K562 (cell line): ENCODE measurements around the gene FHIT. TPM values are rescaled to one million over a fixed set of nuclear protein-coding genes. Genes with fewer than 3 reads are reported as not detected.

ENCODE experiments used
- CCAR2 ChIP-seq: fragments of 200-400 bp; formaldehyde crosslinking; IDR thresholded peaks from 2 replicates; pipeline ENCODE4 v1.6.1; 2017; ENCODE audit warnings: mild to moderate bottlenecking, low read depth, low read length
- JUN ChIP-seq, 2 experiments: sonication (generic) in 1 of 2; formaldehyde crosslinking in 1 of 2; IDR thresholded peaks; 2 replicates each; pipeline versions ENCODE4 v1.6.1 to v1.8.0; 2012 to 2022; ENCODE audit warnings: borderline replicate concordance in 2 of 2, mild to moderate bottlenecking in 2 of 2, improper control_type of control experiment in 1 of 2, low read depth in 1 of 2, low read length in 1 of 2, missing genetic modification reagents in 1 of 2
- NR4A1 ChIP-seq, 2 experiments: fragments of 250-450 bp in 1 of 2; fragments of 450-650 bp in 1 of 2; sonication (Bioruptor Pico) in 1 of 2; IDR thresholded peaks; 2 replicates each; pipeline versions ENCODE4 v1.4.0 to v1.6.1; 2016 to 2020; ENCODE audit warnings: mild to moderate bottlenecking in 2 of 2, missing compliant biosample characterization in 1 of 2, missing genetic modification characterization in 1 of 2, moderate library complexity in 1 of 2
- polyA plus RNA-seq, 8 experiments: library from polyadenylated mRNA; depleted of rRNA in 4 of 8; stranded (reverse) in 5 of 8; unstranded in 3 of 8; fragments of >200 nt; fragmentation: Nextera tagmentation in 2 of 8; fragmentation: Illumina TruSeq in 1 of 8; extraction: Ambion mirVana in 2 of 8; extraction: Trizol in 1 of 8; gene quantifications; 2 replicates each; pipeline versions ENCODE4 v1.2.1 to v1.2.3, GENCODE V29; 2011 to 2014; ENCODE audit warnings: inconsistent platforms in 1 of 8, missing spikeins in 1 of 8
- total RNA-seq, 7 experiments: library from RNA; depleted of rRNA in 6 of 7; stranded (reverse); fragments of >200 nt in 6 of 7; fragmentation: Illumina TruSeq in 2 of 7; extraction: Trizol in 2 of 7; gene quantifications; 2 replicates each; pipeline versions ENCODE4 v1.2.1 to v1.2.3, GENCODE V29; 2011 to 2021; ENCODE audit warnings: low replicate concordance in 1 of 7
- TF ChIP-seq, protein P1 (sequence below): fragments of 200-600 bp; sonication (generic); IDR thresholded peaks from one replicate; pipeline ENCODE4 v1.6.1; 2012; ENCODE audit warnings: mild to moderate bottlenecking, low read depth, low read length, inconsistent platforms

The FHIT gene
- total and polyA plus RNA-seq, 9 of the 15 experiments (the other 6 are each of a cell fraction or from before 2014, with no cell fraction given) = 1.7 to 9.1 (median 4.3) TPM

GRCh38 chr3:60364475-60364874, 886.8 kb downstream of the FHIT start (continued):
- TF ChIP-seq CCAR2 = no peak
- TF ChIP-seq NR4A1 (CRISPR knock-in tag; IDR thresholded peaks at IDR 0.05) = no peak
- no peak for TF ChIP-seq NR4A1 (tag; IDR thresholded peaks at IDR 0.05)
- no peak for TF ChIP-seq JUN (IDR thresholded peaks at IDR 0.05; ENCODE audit: borderline replicate concordance, low read depth, low read length)
- no peak for TF ChIP-seq JUN (CRISPR knock-in tag; IDR thresholded peaks at IDR 0.05; ENCODE audit: borderline replicate concordance)
- TF ChIP-seq, protein P1, sequence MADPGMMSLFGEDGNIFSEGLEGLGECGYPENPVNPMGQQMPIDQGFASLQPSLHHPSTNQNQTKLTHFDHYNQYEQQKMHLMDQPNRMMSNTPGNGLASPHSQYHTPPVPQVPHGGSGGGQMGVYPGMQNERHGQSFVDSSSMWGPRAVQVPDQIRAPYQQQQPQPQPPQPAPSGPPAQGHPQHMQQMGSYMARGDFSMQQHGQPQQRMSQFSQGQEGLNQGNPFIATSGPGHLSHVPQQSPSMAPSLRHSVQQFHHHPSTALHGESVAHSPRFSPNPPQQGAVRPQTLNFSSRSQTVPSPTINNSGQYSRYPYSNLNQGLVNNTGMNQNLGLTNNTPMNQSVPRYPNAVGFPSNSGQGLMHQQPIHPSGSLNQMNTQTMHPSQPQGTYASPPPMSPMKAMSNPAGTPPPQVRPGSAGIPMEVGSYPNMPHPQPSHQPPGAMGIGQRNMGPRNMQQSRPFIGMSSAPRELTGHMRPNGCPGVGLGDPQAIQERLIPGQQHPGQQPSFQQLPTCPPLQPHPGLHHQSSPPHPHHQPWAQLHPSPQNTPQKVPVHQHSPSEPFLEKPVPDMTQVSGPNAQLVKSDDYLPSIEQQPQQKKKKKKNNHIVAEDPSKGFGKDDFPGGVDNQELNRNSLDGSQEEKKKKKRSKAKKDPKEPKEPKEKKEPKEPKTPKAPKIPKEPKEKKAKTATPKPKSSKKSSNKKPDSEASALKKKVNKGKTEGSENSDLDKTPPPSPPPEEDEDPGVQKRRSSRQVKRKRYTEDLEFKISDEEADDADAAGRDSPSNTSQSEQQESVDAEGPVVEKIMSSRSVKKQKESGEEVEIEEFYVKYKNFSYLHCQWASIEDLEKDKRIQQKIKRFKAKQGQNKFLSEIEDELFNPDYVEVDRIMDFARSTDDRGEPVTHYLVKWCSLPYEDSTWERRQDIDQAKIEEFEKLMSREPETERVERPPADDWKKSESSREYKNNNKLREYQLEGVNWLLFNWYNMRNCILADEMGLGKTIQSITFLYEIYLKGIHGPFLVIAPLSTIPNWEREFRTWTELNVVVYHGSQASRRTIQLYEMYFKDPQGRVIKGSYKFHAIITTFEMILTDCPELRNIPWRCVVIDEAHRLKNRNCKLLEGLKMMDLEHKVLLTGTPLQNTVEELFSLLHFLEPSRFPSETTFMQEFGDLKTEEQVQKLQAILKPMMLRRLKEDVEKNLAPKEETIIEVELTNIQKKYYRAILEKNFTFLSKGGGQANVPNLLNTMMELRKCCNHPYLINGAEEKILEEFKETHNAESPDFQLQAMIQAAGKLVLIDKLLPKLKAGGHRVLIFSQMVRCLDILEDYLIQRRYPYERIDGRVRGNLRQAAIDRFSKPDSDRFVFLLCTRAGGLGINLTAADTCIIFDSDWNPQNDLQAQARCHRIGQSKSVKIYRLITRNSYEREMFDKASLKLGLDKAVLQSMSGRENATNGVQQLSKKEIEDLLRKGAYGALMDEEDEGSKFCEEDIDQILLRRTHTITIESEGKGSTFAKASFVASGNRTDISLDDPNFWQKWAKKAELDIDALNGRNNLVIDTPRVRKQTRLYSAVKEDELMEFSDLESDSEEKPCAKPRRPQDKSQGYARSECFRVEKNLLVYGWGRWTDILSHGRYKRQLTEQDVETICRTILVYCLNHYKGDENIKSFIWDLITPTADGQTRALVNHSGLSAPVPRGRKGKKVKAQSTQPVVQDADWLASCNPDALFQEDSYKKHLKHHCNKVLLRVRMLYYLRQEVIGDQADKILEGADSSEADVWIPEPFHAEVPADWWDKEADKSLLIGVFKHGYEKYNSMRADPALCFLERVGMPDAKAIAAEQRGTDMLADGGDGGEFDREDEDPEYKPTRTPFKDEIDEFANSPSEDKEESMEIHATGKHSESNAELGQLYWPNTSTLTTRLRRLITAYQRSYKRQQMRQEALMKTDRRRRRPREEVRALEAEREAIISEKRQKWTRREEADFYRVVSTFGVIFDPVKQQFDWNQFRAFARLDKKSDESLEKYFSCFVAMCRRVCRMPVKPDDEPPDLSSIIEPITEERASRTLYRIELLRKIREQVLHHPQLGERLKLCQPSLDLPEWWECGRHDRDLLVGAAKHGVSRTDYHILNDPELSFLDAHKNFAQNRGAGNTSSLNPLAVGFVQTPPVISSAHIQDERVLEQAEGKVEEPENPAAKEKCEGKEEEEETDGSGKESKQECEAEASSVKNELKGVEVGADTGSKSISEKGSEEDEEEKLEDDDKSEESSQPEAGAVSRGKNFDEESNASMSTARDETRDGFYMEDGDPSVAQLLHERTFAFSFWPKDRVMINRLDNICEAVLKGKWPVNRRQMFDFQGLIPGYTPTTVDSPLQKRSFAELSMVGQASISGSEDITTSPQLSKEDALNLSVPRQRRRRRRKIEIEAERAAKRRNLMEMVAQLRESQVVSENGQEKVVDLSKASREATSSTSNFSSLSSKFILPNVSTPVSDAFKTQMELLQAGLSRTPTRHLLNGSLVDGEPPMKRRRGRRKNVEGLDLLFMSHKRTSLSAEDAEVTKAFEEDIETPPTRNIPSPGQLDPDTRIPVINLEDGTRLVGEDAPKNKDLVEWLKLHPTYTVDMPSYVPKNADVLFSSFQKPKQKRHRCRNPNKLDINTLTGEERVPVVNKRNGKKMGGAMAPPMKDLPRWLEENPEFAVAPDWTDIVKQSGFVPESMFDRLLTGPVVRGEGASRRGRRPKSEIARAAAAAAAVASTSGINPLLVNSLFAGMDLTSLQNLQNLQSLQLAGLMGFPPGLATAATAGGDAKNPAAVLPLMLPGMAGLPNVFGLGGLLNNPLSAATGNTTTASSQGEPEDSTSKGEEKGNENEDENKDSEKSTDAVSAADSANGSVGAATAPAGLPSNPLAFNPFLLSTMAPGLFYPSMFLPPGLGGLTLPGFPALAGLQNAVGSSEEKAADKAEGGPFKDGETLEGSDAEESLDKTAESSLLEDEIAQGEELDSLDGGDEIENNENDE = no peak
- TF ChIP-seq, all 486 proteins: peak for 0
